H9 (cell line): ENCODE results near the gene LTF. TPM values are rescaled to one million over a fixed set of nuclear protein-coding genes. Genes with fewer than 3 reads are reported as not detected.

Experiments
- DNase-seq: peaks from one replicate; pipeline ENCODE4 v3.0.0-alpha.2; 2017
- H2AFZ ChIP-seq: one replicate; pipeline ENCODE4 v1.6.1; 2013; ENCODE audit warnings: mild to moderate bottlenecking, low read length, control low read depth, moderate library complexity
- H2AK5ac ChIP-seq: 2 replicates; pipeline ENCODE4 v1.6.1; 2013; ENCODE audit warnings: low read length, control low read depth, mixed read lengths; ENCODE audit not compliant: insufficient read length
- H2BK120ac ChIP-seq: one replicate; pipeline ENCODE4 v1.6.1; 2013; ENCODE audit warnings: low read depth, mild to moderate bottlenecking, low read length, control low read depth, inconsistent platforms; ENCODE audit not compliant: poor library complexity, severe bottlenecking
- H2BK12ac ChIP-seq: 2 replicates; pipeline ENCODE4 v1.6.1; 2013; ENCODE audit warnings: low read length, control low read depth, mixed read lengths, low read depth; ENCODE audit not compliant: insufficient read length
- H2BK15ac ChIP-seq: 2 replicates; pipeline ENCODE4 v1.6.1; 2013; ENCODE audit warnings: low read depth, low read length, control low read depth
- H2BK20ac ChIP-seq: one replicate; pipeline ENCODE4 v1.6.1; 2013; ENCODE audit warnings: low read depth, mild to moderate bottlenecking, low read length, control low read depth, inconsistent platforms; ENCODE audit not compliant: poor library complexity, severe bottlenecking
- H2BK5ac ChIP-seq: 2 replicates; pipeline ENCODE4 v1.6.1; 2013; ENCODE audit warnings: low read length, control low read depth, mixed read lengths; ENCODE audit not compliant: insufficient read length
- H3K14ac ChIP-seq: 2 replicates; pipeline ENCODE4 v1.6.1; 2013; ENCODE audit warnings: low read length, control low read depth; ENCODE audit not compliant: insufficient read depth
- H3K18ac ChIP-seq: 2 replicates; pipeline ENCODE4 v1.6.1; 2013; ENCODE audit warnings: low read depth, mild to moderate bottlenecking, mixed read lengths, low read length, control low read depth; ENCODE audit not compliant: insufficient read length
- H3K23ac ChIP-seq: 2 replicates; pipeline ENCODE4 v1.6.1; 2013; ENCODE audit warnings: low read length, control low read depth, mixed read lengths, low read depth; ENCODE audit not compliant: insufficient read length
- H3K23me2 ChIP-seq: 2 replicates; pipeline ENCODE4 v1.6.1; 2013; ENCODE audit warnings: low read depth, mild to moderate bottlenecking, mixed read lengths, low read length, control low read depth; ENCODE audit not compliant: insufficient read length, poor library complexity, severe bottlenecking
- H3K27ac ChIP-seq: 2 replicates; pipeline ENCODE4 v1.5.1; 2013; ENCODE audit warnings: low read length, control low read depth, mixed read lengths, low read depth; ENCODE audit not compliant: insufficient read length
- H3K27me3 ChIP-seq: 2 replicates; pipeline ENCODE4 v1.6.1; 2013; ENCODE audit warnings: low read length, control low read depth, inconsistent platforms; ENCODE audit not compliant: insufficient read depth
- H3K4ac ChIP-seq: 2 replicates; pipeline ENCODE4 v1.6.1; 2013; ENCODE audit warnings: low read depth, mild to moderate bottlenecking, control low read depth, inconsistent platforms, low read length, moderate library complexity
- H3K4me1 ChIP-seq: 2 replicates; pipeline ENCODE4 v1.6.1; 2013; ENCODE audit warnings: low read length, control low read depth, inconsistent platforms; ENCODE audit not compliant: insufficient read depth
- H3K4me2 ChIP-seq: 2 replicates; pipeline ENCODE4 v1.6.1; 2013; ENCODE audit warnings: low read length, control low read depth, mixed read lengths; ENCODE audit not compliant: insufficient read length, insufficient read depth
- H3K56ac ChIP-seq: 2 replicates; pipeline ENCODE4 v1.6.1; 2013; ENCODE audit warnings: low read depth, mild to moderate bottlenecking, mixed read lengths, low read length, control low read depth; ENCODE audit not compliant: insufficient read length
- H3K79me1 ChIP-seq: 2 replicates; pipeline ENCODE4 v1.6.1; 2013; ENCODE audit warnings: low read depth, mild to moderate bottlenecking, moderate library complexity, low read length, control low read depth, inconsistent platforms; ENCODE audit not compliant: insufficient read depth, poor library complexity, severe bottlenecking
- H3K79me2 ChIP-seq: 2 replicates; pipeline ENCODE4 v1.6.1; 2013; ENCODE audit warnings: low read length, control low read depth, inconsistent platforms; ENCODE audit not compliant: insufficient read depth
- H3K9ac ChIP-seq: 2 replicates; pipeline ENCODE4 v1.6.1; 2013; ENCODE audit warnings: low read length, control low read depth, mixed read lengths; ENCODE audit not compliant: insufficient read length; ENCODE audit errors: extremely low read depth
- H3K9me3 ChIP-seq: one replicate; pipeline ENCODE4 v1.6.1; 2013; ENCODE audit warnings: low read depth, low read length, inconsistent platforms; ENCODE audit not compliant: control insufficient read depth
- H3T11ph ChIP-seq: one replicate; pipeline ENCODE4 v1.6.1; 2013; ENCODE audit warnings: mild to moderate bottlenecking, low read length, control low read depth, inconsistent platforms
- H4K20me1 ChIP-seq: one replicate; pipeline ENCODE4 v1.6.1; 2013; ENCODE audit not compliant: control insufficient read depth, insufficient read length, insufficient read depth
- H4K5ac ChIP-seq: 2 replicates; pipeline ENCODE4 v1.6.1; 2013; ENCODE audit warnings: low read depth, mild to moderate bottlenecking, mixed read lengths, low read length, control low read depth; ENCODE audit not compliant: insufficient read length
- H4K8ac ChIP-seq: replicated peaks from 2 replicates; pipeline ENCODE4 v1.6.1; 2013; ENCODE audit warnings: low read length, control low read depth, mixed read lengths, low read depth; ENCODE audit not compliant: insufficient read length
- H4K91ac ChIP-seq: 2 replicates; pipeline ENCODE4 v1.6.1; 2013; ENCODE audit warnings: low read depth, mild to moderate bottlenecking, moderate library complexity, mixed read lengths, low read length, control low read depth; ENCODE audit not compliant: insufficient read length
- H3K27ac Mint-ChIP-seq, 3 experiments: 2 replicates in 2 of 3; 3 replicates in 1 of 3; pipeline ENCODE4 v1.8.0; 2020 to 2021; ENCODE audit warnings: mixed read lengths in 3 of 3, mild to moderate bottlenecking in 1 of 3, moderate library complexity in 1 of 3
- H3K27me3 Mint-ChIP-seq: 2 replicates; pipeline ENCODE4 v1.8.0; 2021; ENCODE audit warnings: low read depth, mild to moderate bottlenecking, moderate library complexity, mixed read lengths
- H3K36me3 Mint-ChIP-seq, 3 experiments: 2 replicates in 2 of 3; 3 replicates in 1 of 3; pipeline ENCODE4 v1.8.0; 2020 to 2021; ENCODE audit warnings: low read depth in 3 of 3, mixed read lengths in 3 of 3; ENCODE audit not compliant: insufficient read depth in 1 of 3
- H3K4me1 Mint-ChIP-seq, 2 experiments: 2 replicates each; pipeline ENCODE4 v1.8.0; 2020; ENCODE audit warnings: mixed read lengths in 2 of 2
- H3K4me3 Mint-ChIP-seq, 2 experiments: 2 replicates in 1 of 2; 3 replicates in 1 of 2; pipeline ENCODE4 v1.8.0; 2020 to 2021; ENCODE audit warnings: mild to moderate bottlenecking in 2 of 2, mixed read lengths in 2 of 2, moderate library complexity in 1 of 2
- H3K9me3 Mint-ChIP-seq, 2 experiments: 2 replicates in 1 of 2; 3 replicates in 1 of 2; pipeline ENCODE4 v1.8.0; 2020; ENCODE audit warnings: mild to moderate bottlenecking in 2 of 2, mixed read lengths in 2 of 2, moderate library complexity in 1 of 2
- WGBS: extraction: QIAGEN DNeasy Blood & Tissue Kit; methylation state at CpG from one replicate; pipeline ENCODE4 v1.1.7; 2013; ENCODE audit warnings: missing lambda C conversion rate, low lambda C conversion rate, mixed read lengths; ENCODE audit not compliant: insufficient read length; ENCODE audit errors: extremely low coverage; 5-methylcytosine and 5-hydroxymethylcytosine counted together
- total RNA-seq: library from RNA; stranded (reverse); gene quantifications from 2 replicates; pipeline ENCODE4 v1.2.1, GENCODE V29; 2021
- TF ChIP-seq, protein P1 (sequence below): fragments of 200-600 bp; sonication (generic); conservative IDR thresholded peaks from 3 replicates; pipeline ENCODE4 v1.8.0; 2021; ENCODE audit warnings: antibody characterized with exemption, mild to moderate bottlenecking

Gene LTF
- total RNA-seq, 1 experiment from 2014 or later: not detected

DNA sequence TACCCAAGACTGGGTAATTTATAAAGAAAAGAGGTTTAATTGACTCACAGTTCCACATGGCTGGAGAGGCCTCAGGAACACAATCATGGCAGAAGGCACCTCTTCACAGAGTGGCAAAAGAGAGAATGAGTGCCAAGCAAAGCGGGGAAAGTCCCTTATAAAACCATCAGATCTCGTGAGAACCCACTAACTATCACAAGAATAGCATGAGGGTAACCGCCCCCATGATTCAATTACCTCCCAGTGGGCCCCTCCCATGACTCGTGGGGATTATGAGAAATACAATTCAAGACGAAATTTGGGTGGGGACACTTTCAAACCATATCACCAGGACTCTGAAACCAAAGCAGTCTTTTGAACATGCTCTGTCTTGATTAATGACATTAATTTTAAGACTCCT, 40.1 kb upstream of the LTF start:
- H3K23me2 ChIP-seq: no peaks in the 10 kb centered on the region
- no peaks in the 10 kb centered on the region for H3K79me1 ChIP-seq
- no peak overlapping the region for H3K27ac ChIP-seq
- H2BK15ac ChIP-seq: no peak overlapping the region
- H3K4me1 Mint-ChIP-seq: peaks cover 30 to 41% of the 10 kb centered on the region in 2 experiments
- peaks cover 0 to 2% of the 10 kb centered on the region in 2 experiments; a peak in 2 of 5 replicates for H3K9me3 Mint-ChIP-seq
- no peak overlapping the region for H3K4ac ChIP-seq
- H3K14ac ChIP-seq: no peak overlapping the region
- peaks cover 18% of the 10 kb centered on the region for H3K4me1 ChIP-seq
- H2BK120ac ChIP-seq: no peak overlapping the region
- no peak overlapping the region for H4K8ac ChIP-seq
- no peak overlapping the region for H2BK20ac ChIP-seq
- no peak overlapping the region for H2AK5ac ChIP-seq
- no peak overlapping the region for H4K91ac ChIP-seq
- H3K4me3 Mint-ChIP-seq: no peak overlapping the region
- peaks cover 0 to 3% (median 0%) of the 10 kb centered on the region in 3 experiments; a peak in 4 of 7 replicates for H3K36me3 Mint-ChIP-seq
- H3K4me2 ChIP-seq: no peak overlapping the region
- H3K27me3 ChIP-seq: no peaks in the 10 kb centered on the region
- H3T11ph ChIP-seq: no peak overlapping the region
- H4K20me1 ChIP-seq: no peaks in the 10 kb centered on the region
- no peak overlapping the region for H4K5ac ChIP-seq
- no peak overlapping the region for H3K18ac ChIP-seq
- WGBS: no CpG with 5 or more reads among the region's 5 CpGs
- H2AFZ ChIP-seq: no peak overlapping the region
- peaks cover 9% of the 10 kb centered on the region for H3K27me3 Mint-ChIP-seq
- H2BK5ac ChIP-seq: no peak overlapping the region
- no peak overlapping the region for H3K27ac Mint-ChIP-seq
- H3K9me3 ChIP-seq: no peaks in the 10 kb centered on the region
- no peak for DNase-seq
- no peaks in the 10 kb centered on the region for H3K79me2 ChIP-seq
- H3K9ac ChIP-seq: no peak overlapping the region
- TF ChIP-seq, protein P1, sequence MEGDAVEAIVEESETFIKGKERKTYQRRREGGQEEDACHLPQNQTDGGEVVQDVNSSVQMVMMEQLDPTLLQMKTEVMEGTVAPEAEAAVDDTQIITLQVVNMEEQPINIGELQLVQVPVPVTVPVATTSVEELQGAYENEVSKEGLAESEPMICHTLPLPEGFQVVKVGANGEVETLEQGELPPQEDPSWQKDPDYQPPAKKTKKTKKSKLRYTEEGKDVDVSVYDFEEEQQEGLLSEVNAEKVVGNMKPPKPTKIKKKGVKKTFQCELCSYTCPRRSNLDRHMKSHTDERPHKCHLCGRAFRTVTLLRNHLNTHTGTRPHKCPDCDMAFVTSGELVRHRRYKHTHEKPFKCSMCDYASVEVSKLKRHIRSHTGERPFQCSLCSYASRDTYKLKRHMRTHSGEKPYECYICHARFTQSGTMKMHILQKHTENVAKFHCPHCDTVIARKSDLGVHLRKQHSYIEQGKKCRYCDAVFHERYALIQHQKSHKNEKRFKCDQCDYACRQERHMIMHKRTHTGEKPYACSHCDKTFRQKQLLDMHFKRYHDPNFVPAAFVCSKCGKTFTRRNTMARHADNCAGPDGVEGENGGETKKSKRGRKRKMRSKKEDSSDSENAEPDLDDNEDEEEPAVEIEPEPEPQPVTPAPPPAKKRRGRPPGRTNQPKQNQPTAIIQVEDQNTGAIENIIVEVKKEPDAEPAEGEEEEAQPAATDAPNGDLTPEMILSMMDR: no peak
- no peak overlapping the region for H3K23ac ChIP-seq
- no peak overlapping the region for H3K56ac ChIP-seq
- H2BK12ac ChIP-seq: no peak overlapping the region
